Esophagus muscularis mucosa (tissue), 3 donors: ENCODE data around the gene FDX2.

ENCODE experiments used
- CTCF ChIP-seq, 3 experiments: fragments of 200-600 bp in 2 of 3; fragments of 450-650 bp in 1 of 3; sonication (generic) in 2 of 3; IDR thresholded peaks; one replicate each; pipeline ENCODE4 v1.5.1; 2017 to 2019; ENCODE audit warnings: antibody characterized with exemption in 3 of 3, mild to moderate bottlenecking in 2 of 3, moderate library complexity in 1 of 3
- POLR2A ChIP-seq: fragments of 450-650 bp; IDR thresholded peaks from one replicate; pipeline ENCODE4 v1.6.1; 2017; ENCODE audit warnings: antibody characterized with exemption, moderate library complexity, mild to moderate bottlenecking, low read depth

- TF ChIP-seq CTCF (IDR thresholded peaks at IDR 0.05) (no peak), POLR2A (no peak)
Measured at GRCh38 chr19:10271543-10272086, 44.2 kb downstream of the FDX2 start.
